Measurements from ENCODE around the gene PARD3B. TPM values are rescaled to one million over a fixed set of nuclear protein-coding genes. Genes with fewer than 3 reads are reported as not detected.

PARD3B gene
- total and polyA plus RNA-seq, 2 of the 4 experiments (the other 2 are of a cell fraction): 3.3 to 15.6 TPM

- 0 out of 2 replicates have a peak, but pooled peaks have one; percentile 29 for ATAC-seq (ENCODE audit: low read depth)
- no CpG with 5 or more reads among the region's 6 CpGs for WGBS, 2 experiments (ENCODE audit: extremely low coverage in 2 of 2, insufficient read length in 1 of 2)
Observed at GRCh38 chr2:205158404-205158803, 613.1 kb downstream of the PARD3B start.

More at GRCh38 chr2:205158404-205158803, 613.1 kb downstream of the PARD3B start:
- Histone ChIP-seq H3K27ac (ENCODE audit: insufficient read depth, low read length) (no peak overlapping the region), H2AK5ac (ENCODE audit: low read depth, low read length) (no peak overlapping the region), H4K5ac (ENCODE audit: low read depth, low read length) (no peak overlapping the region), H3K4me1 (ENCODE audit: control insufficient read depth, insufficient read depth, low read length) (peaks cover 3% of the 10 kb centered on the region; the same call in 1 of the 2 replicates), H3K36me3 (ENCODE audit: control insufficient read depth, insufficient read depth, low read length) (peaks cover 3% of the 10 kb centered on the region), H4K8ac (ENCODE audit: low read depth in 2 of 2, low read length in 2 of 2) (no peak overlapping the region), H2BK20ac (ENCODE audit: low read depth, low read length) (no peak overlapping the region), H3K14ac (replicated peaks; ENCODE audit: low read depth, low read length) (no peak overlapping the region), H2BK120ac (ENCODE audit: low read depth, low read length) (no peak overlapping the region), H2BK15ac (ENCODE audit: low read depth, low read length) (no peak overlapping the region), H3K4ac (ENCODE audit: low read depth, low read length) (no peak overlapping the region), H3K56ac (ENCODE audit: extremely low read depth, insufficient read depth, low read length) (no peak overlapping the region), H3K79me1 (ENCODE audit: low read depth in 1 of 2, low read length in 2 of 2) (0 out of 4 replicates have a peak, but pooled peaks cover 0 to 4% of the 10 kb centered on the region in 2 experiments), H3K4me3 (ENCODE audit: insufficient read depth, low read depth, low read length) (no peak overlapping the region), H3K9me1 (ENCODE audit: insufficient read depth, low read length) (0 out of 2 replicates have a peak, but pooled peaks cover 2% of the 10 kb centered on the region), H3K9ac (ENCODE audit: low read depth, low read length) (no peak overlapping the region), H3K9me3 (ENCODE audit: control insufficient read depth, insufficient read depth, low read length) (no peaks in the 10 kb centered on the region), H4K91ac (ENCODE audit: insufficient read depth, low read depth, low read length) (no peak overlapping the region), H2BK5ac (ENCODE audit: low read depth, low read length, poor library complexity, severe bottlenecking) (no peak overlapping the region), H2AFZ (replicated peaks; ENCODE audit: low read length, poor library complexity) (no peak overlapping the region), H3K4me2 (ENCODE audit: low read depth, low read length) (no peak overlapping the region), H3K18ac (ENCODE audit: low read depth, low read length) (no peak overlapping the region), H3K27me3 (ENCODE audit: control insufficient read depth, insufficient read depth, low read length) (no peaks in the 10 kb centered on the region), H2AK9ac (replicated peaks; ENCODE audit: low read depth, low read length, poor library complexity) (no peak overlapping the region), H3K23ac (ENCODE audit: low read depth, low read length) (no peak overlapping the region), H4K20me1 (ENCODE audit: insufficient read depth, low read length) (no peaks in the 10 kb centered on the region)
- no TSS peak for BruUV-seq (replicated peaks)
- in situ Hi-C loops (cut with MboI; ENCODE audit: low sequenced_read_pairs): no loop called here
- TF ChIP-seq FOS (IDR thresholded peaks at IDR 0.05; ENCODE audit: low read depth, low read length) (no peak), BHLHE40 (IDR thresholded peaks at IDR 0.05; ENCODE audit: low read depth, low read length) (no peak), CEBPB (IDR thresholded peaks at IDR 0.05; ENCODE audit: low read depth, low read length) (no peak), SMC3 (IDR thresholded peaks at IDR 0.05; ENCODE audit: low read depth, low read length) (no peak)
- intact Hi-C loops (cut with micrococcal nuclease): no loop called here
- POLR2A ChIA-PET (ENCODE audit: unreplicated experiment): no interaction called here
- CTCF ChIA-PET: no interaction called here
- dilution Hi-C loops (cut with HindIII; ENCODE audit: low sequenced_read_pairs, unreplicated experiment): no loop called here
- DNase-seq: no peak
